Endothelial cell of umbilical vein (primary cell): Measurements from ENCODE around the gene CDH11. TPM values are rescaled to one million over a fixed set of nuclear protein-coding genes. Genes with fewer than 3 reads are reported as not detected.

ENCODE experiments used
- BruUV-seq: library from RNA; stranded (reverse); fragments of 400-500 nt; replicated peaks from 2 replicates; lab custom pipeline; 2021; lab: Mats Ljungman, UMichigan
- CTCF ChIA-PET: fragments of 300-600, 350-600 bp; sonication (Branson Sonifier 250); formaldehyde crosslinking; loops from one replicate; lab custom pipeline; 2021; ENCODE audit warnings: antibody characterized with exemption, inconsistent platforms; lab: Charles Lee
- POLR2A ChIA-PET: fragments of 300-600, 350-600 bp; sonication (Branson Sonifier 250); formaldehyde crosslinking; loops from one replicate; lab custom pipeline; 2021; ENCODE audit warnings: antibody characterized with exemption, inconsistent platforms; lab: Charles Lee
- DNase-seq: peaks from one replicate; pipeline ENCODE4 v3.0.0-alpha.2; 2011; ENCODE audit warnings: low read depth, low spot score
- FAIRE-seq: peaks from 2 replicates; lab custom pipeline; 2011; peaks lifted over from hg19 to GRCh38; lab: Jason Lieb, UNC
- H2AFZ ChIP-seq: 2 replicates; pipeline ENCODE4 v1.6.0; 2012; ENCODE audit warnings: low read depth, low read length, control low read depth, inconsistent platforms
- H3K27ac ChIP-seq: 2 replicates; pipeline ENCODE4 v1.5.1; 2011; ENCODE audit warnings: low read depth, mild to moderate bottlenecking, control low read depth, low read length, moderate library complexity; ENCODE audit not compliant: insufficient read depth
- H3K27me3 ChIP-seq, 2 experiments: 2 replicates each; pipeline versions ENCODE4 v1.6.0 to v1.6.1; 2011; ENCODE audit warnings: low read length in 2 of 2, mixed read lengths in 1 of 2; ENCODE audit not compliant: control insufficient read depth in 2 of 2, insufficient read depth in 2 of 2
- H3K36me3 ChIP-seq, 2 experiments: 2 replicates in 1 of 2; 3 replicates in 1 of 2; pipeline ENCODE4 v1.5.1; 2011; ENCODE audit warnings: low read length in 2 of 2, mild to moderate bottlenecking in 1 of 2, moderate library complexity in 1 of 2; ENCODE audit not compliant: control insufficient read depth in 2 of 2, insufficient read depth in 2 of 2; ENCODE audit errors: extremely low read depth in 1 of 2
- H3K4me1 ChIP-seq: 3 replicates; pipeline ENCODE4 v1.5.1; 2011; ENCODE audit warnings: mild to moderate bottlenecking, low read length; ENCODE audit not compliant: control insufficient read depth, insufficient read depth; ENCODE audit errors: extremely low read depth
- H3K4me2 ChIP-seq: 2 replicates; pipeline ENCODE4 v1.6.1; 2011; ENCODE audit warnings: low read length, control low read depth, mixed read lengths; ENCODE audit not compliant: insufficient read depth
- H3K4me3 ChIP-seq, 3 experiments: fragments of 200-600 bp in 1 of 3; sonication (generic), shearing (Covaris generic) in 1 of 3; replicated peaks in 1 of 3; 2 replicates each; pipeline ENCODE4 v1.5.1; 2011 to 2016; ENCODE audit warnings: control low read depth in 3 of 3, low read length in 3 of 3, mild to moderate bottlenecking in 2 of 3, inconsistent platforms in 1 of 3, low read depth in 1 of 3, moderate library complexity in 1 of 3; ENCODE audit not compliant: insufficient read depth in 1 of 3
- H3K79me2 ChIP-seq: 2 replicates; pipeline ENCODE4 v1.6.0; 2012; ENCODE audit warnings: low read length, inconsistent platforms; ENCODE audit not compliant: control insufficient read depth, insufficient read depth
- H3K9ac ChIP-seq: replicated peaks from 2 replicates; pipeline ENCODE3; 2011; ENCODE audit warnings: low read length, control low read depth; ENCODE audit not compliant: insufficient read depth; ENCODE audit errors: extremely low read depth
- H3K9me1 ChIP-seq: replicated peaks from 3 replicates; pipeline ENCODE4 v1.6.0; 2011; ENCODE audit warnings: mild to moderate bottlenecking, low read length; ENCODE audit not compliant: control insufficient read depth, insufficient read depth; ENCODE audit errors: extremely low read depth
- H3K9me3 ChIP-seq: replicated peaks from 2 replicates; pipeline ENCODE4 v1.5.1; 2012; ENCODE audit warnings: low read length, inconsistent platforms; ENCODE audit not compliant: control insufficient read depth, insufficient read depth
- H4K20me1 ChIP-seq: replicated peaks from 2 replicates; pipeline ENCODE3; 2011; ENCODE audit warnings: mild to moderate bottlenecking, low read length; ENCODE audit not compliant: control insufficient read depth, insufficient read depth; ENCODE audit errors: extremely low read depth
- EZH2 ChIP-seq: IDR thresholded peaks from 2 replicates; pipeline ENCODE4 v1.6.1; 2012; ENCODE audit warnings: borderline replicate concordance, low read depth, mild to moderate bottlenecking, moderate library complexity, low read length, inconsistent platforms; ENCODE audit not compliant: severe bottlenecking
- FOS ChIP-seq: IDR thresholded peaks from 2 replicates; pipeline ENCODE4 v1.6.1; 2011; ENCODE audit warnings: mild to moderate bottlenecking, low read length, moderate library complexity, borderline replicate concordance; ENCODE audit not compliant: insufficient read depth
- GATA2 ChIP-seq: IDR thresholded peaks from 2 replicates; pipeline ENCODE4 v1.7.0; 2011; ENCODE audit warnings: low read depth, mild to moderate bottlenecking, moderate library complexity, mixed read lengths, low read length; ENCODE audit not compliant: insufficient read length, insufficient read depth
- JUN ChIP-seq: IDR thresholded peaks from 2 replicates; pipeline ENCODE4 v1.6.1; 2011; ENCODE audit warnings: borderline replicate concordance, low read depth; ENCODE audit not compliant: insufficient read length, insufficient read depth
- MYC ChIP-seq: IDR thresholded peaks from one replicate; pipeline ENCODE4 v1.6.1; 2011; ENCODE audit warnings: mild to moderate bottlenecking, low read depth, low read length
- POLR2A ChIP-seq: IDR thresholded peaks from 2 replicates; pipeline ENCODE4 v1.6.1; 2012; ENCODE audit warnings: low read depth, mild to moderate bottlenecking, control low read depth, low read length
- POLR2AphosphoS5 ChIP-seq: IDR thresholded peaks from 2 replicates; pipeline ENCODE4 v1.6.1; 2012; ENCODE audit warnings: low read depth, mild to moderate bottlenecking, control low read depth, low read length, moderate library complexity; ENCODE audit not compliant: insufficient read depth
- dilution Hi-C: fragments of 300-500 bp; cut with MboI; formaldehyde crosslinking; loops from one replicate; pipeline ENCODE4 v1.15.0; 2019; ENCODE audit warnings: low sequenced_read_pairs; ENCODE audit not compliant: extremely low pct_ligation_motif_present
- intact Hi-C: fragments of 100-400 bp; cut with micrococcal nuclease; formaldehyde crosslinking; loops from one replicate; pipeline ENCODE4 v1.10.0; 2022
- polyA plus RNA-seq, 4 experiments: library from polyadenylated mRNA; depleted of rRNA in 3 of 4; stranded (reverse) in 3 of 4; unstranded in 1 of 4; fragments of >200 nt; gene quantifications; 2 replicates each; pipeline versions ENCODE4 v1.2.1 to v1.2.3, GENCODE V29; 2011 to 2012; ENCODE audit warnings: missing spikeins in 1 of 4
- total RNA-seq: library from RNA; stranded (reverse); gene quantifications from 2 replicates; pipeline ENCODE4 v1.2.3, GENCODE V29; 2021
- TF ChIP-seq, protein P1 (sequence below), 2 donors: IDR thresholded peaks; 1 replicate in 1 of 2; 2 replicates in 1 of 2; pipeline ENCODE4 v1.5.1; 2011; ENCODE audit warnings: low read length in 2 of 2, mild to moderate bottlenecking in 2 of 2, moderate library complexity in 2 of 2, control low read depth in 1 of 2, inconsistent platforms in 1 of 2, low read depth in 1 of 2; ENCODE audit not compliant: insufficient read depth in 1 of 2; ENCODE audit errors: extremely low read depth in 1 of 2
- TF ChIP-seq, protein P2 (sequence below): IDR thresholded peaks from 2 replicates; pipeline ENCODE4 v1.6.1; 2011; ENCODE audit not compliant: insufficient read depth, insufficient read length

The CDH11 gene
- total and polyA plus RNA-seq, 2 donors (not counting 3 experiments of a cell fraction or from before 2014, with no cell fraction given) = 30.4 to 32.7 TPM

DNA sequence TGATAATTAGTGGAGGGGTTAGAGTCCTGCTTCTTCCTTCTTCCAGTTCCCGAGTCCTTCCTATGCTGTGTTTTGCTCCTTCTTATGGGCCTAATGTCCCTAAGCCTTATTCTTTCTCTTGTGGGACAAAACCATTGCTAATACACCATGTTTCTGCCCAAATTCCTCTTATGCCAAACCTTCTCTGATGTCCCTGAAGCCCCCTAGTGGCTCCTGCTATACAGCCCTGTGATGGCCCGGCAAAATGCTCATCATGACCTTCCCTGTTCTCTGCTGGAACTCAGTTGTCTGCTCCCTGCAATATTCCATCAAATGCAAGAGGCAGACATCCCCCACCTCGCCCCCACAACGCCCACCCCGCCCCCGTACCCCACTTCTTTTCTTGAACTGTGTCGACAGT is 171.6 kb downstream of the CDH11 start:
- ChIA-PET POLR2A (no interaction called here), CTCF (no interaction called here)
- Histone ChIP-seq H3K4me2 (no peak overlapping the region), H3K9me1 (no peaks in the 10 kb centered on the region), H3K9me3 (no peaks in the 10 kb centered on the region), H4K20me1 (no peaks in the 10 kb centered on the region), H3K9ac (no peak overlapping the region), H3K79me2 (no peaks in the 10 kb centered on the region), H3K27me3 (no peaks in the 10 kb centered on the region), H3K4me1 (peaks cover 14% of the 10 kb centered on the region), H3K4me3 (no peak overlapping the region), H3K27ac (no peak overlapping the region), H2AFZ (no peak overlapping the region), H3K36me3 (no peaks in the 10 kb centered on the region)
- dilution Hi-C loops = no loop called here
- BruUV-seq = no TSS peak
- TF ChIP-seq POLR2A = no peak
- TF ChIP-seq, protein P1, sequence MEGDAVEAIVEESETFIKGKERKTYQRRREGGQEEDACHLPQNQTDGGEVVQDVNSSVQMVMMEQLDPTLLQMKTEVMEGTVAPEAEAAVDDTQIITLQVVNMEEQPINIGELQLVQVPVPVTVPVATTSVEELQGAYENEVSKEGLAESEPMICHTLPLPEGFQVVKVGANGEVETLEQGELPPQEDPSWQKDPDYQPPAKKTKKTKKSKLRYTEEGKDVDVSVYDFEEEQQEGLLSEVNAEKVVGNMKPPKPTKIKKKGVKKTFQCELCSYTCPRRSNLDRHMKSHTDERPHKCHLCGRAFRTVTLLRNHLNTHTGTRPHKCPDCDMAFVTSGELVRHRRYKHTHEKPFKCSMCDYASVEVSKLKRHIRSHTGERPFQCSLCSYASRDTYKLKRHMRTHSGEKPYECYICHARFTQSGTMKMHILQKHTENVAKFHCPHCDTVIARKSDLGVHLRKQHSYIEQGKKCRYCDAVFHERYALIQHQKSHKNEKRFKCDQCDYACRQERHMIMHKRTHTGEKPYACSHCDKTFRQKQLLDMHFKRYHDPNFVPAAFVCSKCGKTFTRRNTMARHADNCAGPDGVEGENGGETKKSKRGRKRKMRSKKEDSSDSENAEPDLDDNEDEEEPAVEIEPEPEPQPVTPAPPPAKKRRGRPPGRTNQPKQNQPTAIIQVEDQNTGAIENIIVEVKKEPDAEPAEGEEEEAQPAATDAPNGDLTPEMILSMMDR (IDR thresholded peaks at IDR 0.05; ENCODE audit: extremely low read depth in 1 of 2, insufficient read depth in 1 of 2, low read depth in 1 of 2, low read length in 2 of 2) = peak in 1 of 2 donors; percentile 11
- FAIRE-seq = no peak
- no peak for DNase-seq
- intact Hi-C loops = no loop called here

DNA sequence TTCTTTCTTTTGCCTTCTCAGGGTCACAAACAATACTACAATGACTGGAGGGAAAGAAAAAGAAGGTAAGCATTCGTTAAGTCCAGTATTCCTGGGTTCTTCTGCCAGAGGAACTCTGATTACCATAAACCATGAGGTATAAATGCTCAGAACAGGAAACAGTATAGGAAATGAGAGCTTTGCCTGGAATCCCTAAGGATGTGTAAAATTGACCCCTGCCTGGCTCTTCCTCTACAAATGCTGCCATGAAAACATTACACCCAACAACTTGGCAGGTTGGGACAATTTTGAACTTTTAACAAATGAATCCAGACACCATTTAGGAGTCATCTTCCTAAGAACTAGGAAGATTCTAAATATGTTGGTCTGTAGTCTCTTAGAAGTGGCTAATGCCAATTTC is 173.8 kb downstream of the CDH11 start:
- H3K4me2 ChIP-seq = peak overlapping the region; percentile 48
- peaks cover 14% of the 10 kb centered on the region for H3K4me1 ChIP-seq
- no peaks in the 10 kb centered on the region for H4K20me1 ChIP-seq
- no peaks in the 10 kb centered on the region for H3K79me2 ChIP-seq
- intact Hi-C loops = loop anchor here (1.0 kb wide), 1 partner anchor 14 kb away; no protein-coding TSS in a partner anchor
- H3K9me3 ChIP-seq = no peaks in the 10 kb centered on the region
- H3K36me3 ChIP-seq = no peaks in the 10 kb centered on the region
- H2AFZ ChIP-seq = no peak overlapping the region
- H3K27me3 ChIP-seq = no peaks in the 10 kb centered on the region
- no peak overlapping the region for H3K4me3 ChIP-seq
- ChIA-PET CTCF (interaction anchor here (1.0 kb wide), 1 partner anchor 16 kb away, joined by 3 read pairs; no protein-coding TSS in a partner anchor), POLR2A (interaction anchor here (0.8 kb wide), 1 partner anchor 17 kb away, joined by 3 read pairs; no protein-coding TSS in a partner anchor)
- H3K9ac ChIP-seq = no peak overlapping the region
- no TSS peak for BruUV-seq
- dilution Hi-C loops = no loop called here
- DNase-seq = peak; percentile 55
- H3K27ac ChIP-seq = peak overlapping the region; percentile 30
- no peaks in the 10 kb centered on the region for H3K9me1 ChIP-seq
- TF ChIP-seq GATA2 = no peak
- TF ChIP-seq, protein P1 (IDR thresholded peaks at IDR 0.05; ENCODE audit: extremely low read depth in 1 of 2, insufficient read depth in 1 of 2, low read depth in 1 of 2, low read length in 2 of 2) = no peak
- no peak for TF ChIP-seq POLR2AphosphoS5
- TF ChIP-seq, protein P2, sequence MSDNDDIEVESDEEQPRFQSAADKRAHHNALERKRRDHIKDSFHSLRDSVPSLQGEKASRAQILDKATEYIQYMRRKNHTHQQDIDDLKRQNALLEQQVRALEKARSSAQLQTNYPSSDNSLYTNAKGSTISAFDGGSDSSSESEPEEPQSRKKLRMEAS = no peak
- TF ChIP-seq MYC = no peak
- no peak for TF ChIP-seq EZH2
- TF ChIP-seq POLR2A = no peak
- TF ChIP-seq FOS = no peak
- no peak for TF ChIP-seq JUN
- FAIRE-seq = peak; percentile 60
